ENCODE measurements around the gene ANKRD23. TPM values are rescaled to one million over a fixed set of nuclear protein-coding genes. Genes with fewer than 3 reads are reported as not detected.

Gene ANKRD23
- total and polyA plus RNA-seq, 2 of the 13 experiments (the other 11 are each of a cell fraction or from before 2014, with no cell fraction given), result 1.5 to 1.6 TPM

GRCh38 chr2:96857667-96858372 is 14.0 kb upstream of the ANKRD23 start, which contains the start of gene ANKRD39 (continued):
- TF ChIP-seq DMTF1 (CRISPR knock-in tag; IDR thresholded peaks at IDR 0.05), result peak; percentile 79; the same call in 1 of the 2 replicates
- TF ChIP-seq NCOR1 (IDR thresholded peaks at IDR 0.05; ENCODE audit: borderline replicate concordance, low read length), result no peak
- no peak; the same call in 1 of the 2 replicates for TF ChIP-seq ZNF562 (CRISPR knock-in tag; IDR thresholded peaks at IDR 0.05; ENCODE audit: borderline replicate concordance)
- peak; percentile 78 for TF ChIP-seq POGZ (CRISPR knock-in tag; IDR thresholded peaks at IDR 0.05)
- peak; percentile 98; the same call in 1 of the 2 replicates for TF ChIP-seq PAX8 (CRISPR knock-in tag; IDR thresholded peaks at IDR 0.05; ENCODE audit: borderline replicate concordance)
- no peak for TF ChIP-seq ZNF3 (CRISPR knock-in tag; IDR thresholded peaks at IDR 0.05)
- peak; percentile 54 for TF ChIP-seq KMT2B (CRISPR knock-in tag; IDR thresholded peaks at IDR 0.05)
- 0 out of 2 replicates have a peak, but pooled peaks have one; percentile 74 for TF ChIP-seq ZNF280D (CRISPR knock-in tag; IDR thresholded peaks at IDR 0.05)
- no peak for TF ChIP-seq REST (IDR thresholded peaks at IDR 0.05; ENCODE audit: borderline replicate concordance in 1 of 2, low read depth in 1 of 2, low read length in 2 of 2)
- TF ChIP-seq IRX3 (CRISPR knock-in tag; IDR thresholded peaks at IDR 0.05; ENCODE audit: borderline replicate concordance, low read depth), result no peak
- TF ChIP-seq EP300 (IDR thresholded peaks at IDR 0.05; ENCODE audit: low read depth in 2 of 2, low read length in 2 of 2), result peak; percentile 10 to 42; a peak in 2 of 4 replicates
- TF ChIP-seq EP300 (CRISPR knock-in tag; IDR thresholded peaks at IDR 0.05; ENCODE audit: borderline replicate concordance), result peak; percentile 36; the same call in 1 of the 2 replicates
- TF ChIP-seq HES4 (CRISPR knock-in tag; IDR thresholded peaks at IDR 0.05; ENCODE audit: borderline replicate concordance), result peak; percentile 99
- TF ChIP-seq THAP7 (CRISPR knock-in tag; IDR thresholded peaks at IDR 0.05), result 0 out of 2 replicates have a peak, but pooled peaks have one; percentile 56
- TF ChIP-seq ZMYM3 (CRISPR knock-in tag; IDR thresholded peaks at IDR 0.05), result no peak; the same call in none of the 2 replicates
- peak; percentile 95 for TF ChIP-seq ZNF749 (CRISPR knock-in tag; IDR thresholded peaks at IDR 0.05; ENCODE audit: borderline replicate concordance)
- no peak for TF ChIP-seq MAFK (conservative IDR thresholded peaks at IDR 0.05 in 1 of 2, IDR thresholded peaks at IDR 0.05 in 1 of 2; ENCODE audit: low read length in 2 of 2)

All from HepG2 (cell line).